ENCODE data around the gene RABAC1. TPM values are rescaled to one million over a fixed set of nuclear protein-coding genes. Genes with fewer than 3 reads are reported as not detected.

Gene RABAC1
- total and polyA plus RNA-seq, 2 donors (not counting 3 experiments of a cell fraction or from before 2014, with no cell fraction given): 178 to 591 TPM

GRCh38 chr19:41965106-41965505 lies 6.0 kb upstream of the RABAC1 start:
- Histone ChIP-seq H3K4me1 (ENCODE audit: control insufficient read depth, extremely low read depth, insufficient read depth, low read length) (no peaks in the 10 kb centered on the region), H2AFZ (ENCODE audit: low read depth, low read length) (no peak overlapping the region), H3K4me2 (ENCODE audit: insufficient read depth, low read length) (no peak overlapping the region), H3K27me3 (ENCODE audit: control insufficient read depth in 2 of 2, insufficient read depth in 2 of 2, low read length in 2 of 2) (no peaks in the 10 kb centered on the region), H3K9me1 (replicated peaks; ENCODE audit: control insufficient read depth, extremely low read depth, insufficient read depth, low read length) (no peaks in the 10 kb centered on the region), H3K27ac (ENCODE audit: insufficient read depth, low read depth, low read length) (no peak overlapping the region), H3K4me3 (replicated peaks in 1 of 3; ENCODE audit: insufficient read depth in 1 of 3, low read depth in 1 of 3, low read length in 3 of 3) (no peak overlapping the region), H3K79me2 (ENCODE audit: control insufficient read depth, insufficient read depth, low read length) (no peaks in the 10 kb centered on the region), H3K9me3 (replicated peaks; ENCODE audit: control insufficient read depth, insufficient read depth, low read length) (no peaks in the 10 kb centered on the region), H3K36me3 (ENCODE audit: control insufficient read depth in 2 of 2, extremely low read depth in 1 of 2, insufficient read depth in 2 of 2, low read length in 2 of 2) (no peaks in the 10 kb centered on the region), H3K9ac (replicated peaks; ENCODE audit: extremely low read depth, insufficient read depth, low read length) (no peak overlapping the region), H4K20me1 (replicated peaks; ENCODE audit: control insufficient read depth, extremely low read depth, insufficient read depth, low read length) (no peaks in the 10 kb centered on the region)
- ChIA-PET POLR2A (interaction anchor here (0.7 kb wide), 1 partner anchor 156 kb away, joined by 3 read pairs; no protein-coding TSS in a partner anchor), CTCF (interaction anchor here (1.1 kb wide), 1 partner anchor 92 kb away, joined by 4 read pairs; no protein-coding TSS in a partner anchor)
- no peak for TF ChIP-seq GATA2 (IDR thresholded peaks at IDR 0.05; ENCODE audit: insufficient read depth, insufficient read length, low read depth, low read length)
- TF ChIP-seq POLR2AphosphoS5 (IDR thresholded peaks at IDR 0.05; ENCODE audit: insufficient read depth, low read depth, low read length): no peak
- intact Hi-C loops (cut with micrococcal nuclease): no loop called here
- FAIRE-seq (no peak), DNase-seq (ENCODE audit: low read depth, low spot score) (no peak)
- dilution Hi-C loops (cut with MboI; ENCODE audit: extremely low pct_ligation_motif_present, low sequenced_read_pairs): no loop called here
- no TSS peak for BruUV-seq (replicated peaks)

GRCh38 chr19:41960973-41961372 lies 1.9 kb upstream of the RABAC1 start:
- Histone ChIP-seq H3K27ac (ENCODE audit: insufficient read depth, low read depth, low read length) (no peak overlapping the region), H3K4me1 (ENCODE audit: control insufficient read depth, extremely low read depth, insufficient read depth, low read length) (peaks cover 12% of the 10 kb centered on the region), H3K9me3 (replicated peaks; ENCODE audit: control insufficient read depth, insufficient read depth, low read length) (no peaks in the 10 kb centered on the region), H3K27me3 (ENCODE audit: control insufficient read depth in 2 of 2, insufficient read depth in 2 of 2, low read length in 2 of 2) (no peaks in the 10 kb centered on the region), H3K4me2 (ENCODE audit: insufficient read depth, low read length) (no peak overlapping the region), H4K20me1 (replicated peaks; ENCODE audit: control insufficient read depth, extremely low read depth, insufficient read depth, low read length) (no peaks in the 10 kb centered on the region), H3K79me2 (ENCODE audit: control insufficient read depth, insufficient read depth, low read length) (no peaks in the 10 kb centered on the region), H3K36me3 (ENCODE audit: control insufficient read depth in 2 of 2, extremely low read depth in 1 of 2, insufficient read depth in 2 of 2, low read length in 2 of 2) (peaks cover 3 to 4% of the 10 kb centered on the region in 2 experiments), H3K9me1 (replicated peaks; ENCODE audit: control insufficient read depth, extremely low read depth, insufficient read depth, low read length) (no peaks in the 10 kb centered on the region), H3K9ac (replicated peaks; ENCODE audit: extremely low read depth, insufficient read depth, low read length) (no peak overlapping the region), H2AFZ (ENCODE audit: low read depth, low read length) (no peak overlapping the region), H3K4me3 (replicated peaks in 1 of 3; ENCODE audit: insufficient read depth in 1 of 3, low read depth in 1 of 3, low read length in 3 of 3) (no peak overlapping the region)
- ChIA-PET POLR2A (interaction anchor here (0.7 kb wide), 1 partner anchor 115 kb away, joined by 4 read pairs; the partner anchor contains the start of gene ZNF574), CTCF (no interaction called here)
- dilution Hi-C loops (cut with MboI; ENCODE audit: extremely low pct_ligation_motif_present, low sequenced_read_pairs): no loop called here
- no TSS peak for BruUV-seq (replicated peaks)
- FAIRE-seq: no peak
- DNase-seq (ENCODE audit: low read depth, low spot score): no peak
- intact Hi-C loops (cut with micrococcal nuclease): no loop called here
- TF ChIP-seq EZH2 (IDR thresholded peaks at IDR 0.05; ENCODE audit: borderline replicate concordance, low read depth, low read length, severe bottlenecking): no peak
- no peak for TF ChIP-seq MYC (IDR thresholded peaks at IDR 0.05; ENCODE audit: low read depth, low read length)
- TF ChIP-seq FOS (IDR thresholded peaks at IDR 0.05; ENCODE audit: borderline replicate concordance, insufficient read depth, low read length): no peak
- no peak for TF ChIP-seq GATA2 (IDR thresholded peaks at IDR 0.05; ENCODE audit: insufficient read depth, insufficient read length, low read depth, low read length)
- no peak for TF ChIP-seq JUN (IDR thresholded peaks at IDR 0.05; ENCODE audit: borderline replicate concordance, insufficient read depth, insufficient read length, low read depth)

Data from endothelial cell of umbilical vein (primary cell).